Measurements from ENCODE around the gene PIK3C2G. TPM values are rescaled to one million over a fixed set of nuclear protein-coding genes. Genes with fewer than 3 reads are reported as not detected.

PIK3C2G gene
- total RNA-seq, 1 experiment from 2014 or later, result not detected

- no peak for TF ChIP-seq REST (IDR thresholded peaks at IDR 0.05; ENCODE audit: insufficient read depth in 1 of 2, low read depth in 2 of 2, low read length in 1 of 2)
- no peak for TF ChIP-seq SIN3A (IDR thresholded peaks at IDR 0.05; ENCODE audit: borderline replicate concordance, insufficient read depth, low read depth, low read length)
- TF ChIP-seq CTCF (IDR thresholded peaks at IDR 0.05), result no peak
- no peak for TF ChIP-seq POLR2AphosphoS5 (IDR thresholded peaks at IDR 0.05; ENCODE audit: low read depth, low read length)
- TF ChIP-seq TCF7L2 (IDR thresholded peaks at IDR 0.05; ENCODE audit: low read depth, low read length), result no peak
- no peaks in the 10 kb centered on the region for H3K27me3 ChIP-seq (ENCODE audit: control insufficient read depth, insufficient read depth, low read length)
- no peak overlapping the region for H3K4me3 ChIP-seq (ENCODE audit: low read depth in 2 of 2, low read length in 2 of 2)
- POLR2A ChIA-PET, result no interaction called here
- no peak overlapping the region for H3K27ac ChIP-seq (ENCODE audit: low read length)
- intact Hi-C loops (cut with micrococcal nuclease; ENCODE audit: unreplicated experiment) (no loop called here), in situ Hi-C loops (cut with HindIII; ENCODE audit: low pct_unique_long_range_greater_than_20kb, low sequenced_read_pairs) (no loop called here)
- no peaks in the 10 kb centered on the region for H3K9me3 ChIP-seq (ENCODE audit: control insufficient read depth, insufficient read depth, low read depth, low read length)
- no peak for DNase-seq (ENCODE audit: low read depth, low spot score)
- H3K4me1 ChIP-seq (ENCODE audit: control insufficient read depth, insufficient read depth, low read length), result no peaks in the 10 kb centered on the region
- H3K36me3 ChIP-seq (ENCODE audit: control insufficient read depth, insufficient read depth, low read length), result no peaks in the 10 kb centered on the region
- BruUV-seq (replicated peaks), result no TSS peak
- no peak for ATAC-seq
- CTCF ChIA-PET, result no interaction called here
Observed at GRCh38 chr12:18591473-18591872, 330.2 kb downstream of the PIK3C2G start.

- TF ChIP-seq POLR2AphosphoS5 (IDR thresholded peaks at IDR 0.05; ENCODE audit: low read depth, low read length) (no peak), REST (IDR thresholded peaks at IDR 0.05; ENCODE audit: insufficient read depth in 1 of 2, low read depth in 2 of 2, low read length in 1 of 2) (no peak), SIN3A (IDR thresholded peaks at IDR 0.05; ENCODE audit: borderline replicate concordance, insufficient read depth, low read depth, low read length) (no peak), CTCF (IDR thresholded peaks at IDR 0.05) (no peak), TCF7L2 (IDR thresholded peaks at IDR 0.05; ENCODE audit: low read depth, low read length) (no peak)
- ChIA-PET CTCF (no interaction called here), POLR2A (interaction anchor here (0.6 kb wide), 1 partner anchor 44 kb away, joined by 3 read pairs; no protein-coding TSS in a partner anchor)
- no peak for DNase-seq (ENCODE audit: low read depth, low spot score)
- no peak overlapping the region for H3K4me3 ChIP-seq (ENCODE audit: low read depth in 2 of 2, low read length in 2 of 2)
- no peaks in the 10 kb centered on the region for H3K27me3 ChIP-seq (ENCODE audit: control insufficient read depth, insufficient read depth, low read length)
- intact Hi-C loops (cut with micrococcal nuclease; ENCODE audit: unreplicated experiment), result no loop called here
- H3K36me3 ChIP-seq (ENCODE audit: control insufficient read depth, insufficient read depth, low read length), result no peaks in the 10 kb centered on the region
- H3K9me3 ChIP-seq (ENCODE audit: control insufficient read depth, insufficient read depth, low read depth, low read length), result no peaks in the 10 kb centered on the region
- no peak overlapping the region for H3K27ac ChIP-seq (ENCODE audit: low read length)
- BruUV-seq (replicated peaks), result no TSS peak
- in situ Hi-C loops (cut with HindIII; ENCODE audit: low pct_unique_long_range_greater_than_20kb, low sequenced_read_pairs), result no loop called here
- ATAC-seq, result no peak
- H3K4me1 ChIP-seq (ENCODE audit: control insufficient read depth, insufficient read depth, low read length), result no peaks in the 10 kb centered on the region
Observed at GRCh38 chr12:18595412-18595811, 334.1 kb downstream of the PIK3C2G start.
